Measurements from ENCODE around the gene SAP25. TPM values are rescaled to one million over a fixed set of nuclear protein-coding genes. Genes with fewer than 3 reads are reported as not detected.

The SAP25 gene
- total RNA-seq, 4 donors from 2014 or later: 0.66 TPM; not detected in 3

GRCh38 chr7:100584054-100584682 lies 10.5 kb upstream of the SAP25 start:
- TF ChIP-seq CTCF (IDR thresholded peaks at IDR 0.05; ENCODE audit: low read depth): no peak

- TF ChIP-seq CTCF (IDR thresholded peaks at IDR 0.05; ENCODE audit: low read depth): no peak
These were observed 9.7 kb upstream of the SAP25 start for GRCh38 chr7:100583132-100584053.

- TF ChIP-seq CTCF (IDR thresholded peaks at IDR 0.05; ENCODE audit: low read depth): no peak
These were observed 8.9 kb upstream of the SAP25 start for GRCh38 chr7:100582650-100583049.

GRCh38 chr7:100582041-100582579 lies 8.4 kb upstream of the SAP25 start:
- no peak for TF ChIP-seq CTCF (IDR thresholded peaks at IDR 0.05; ENCODE audit: low read depth)

- TF ChIP-seq CTCF (IDR thresholded peaks at IDR 0.05; ENCODE audit: low read depth): no peak
These were observed 7.0 kb upstream of the SAP25 start for GRCh38 chr7:100580466-100581283.

- TF ChIP-seq CTCF (IDR thresholded peaks at IDR 0.05; ENCODE audit: low read depth): no peak
These were observed 4.8 kb upstream of the SAP25 start for GRCh38 chr7:100578246-100579183.

Data from subcutaneous adipose tissue (tissue), 4 donors.